GM19239 (cell line): Measurements from ENCODE around the gene AGBL3.
"Not testable (repeated sequence)": the region's sequence is repeated elsewhere in the genome, so short reads cannot be mapped to it uniquely, and the experiment has no call there.

ENCODE experiments used
- DNase-seq: peaks from one replicate; pipeline ENCODE4 v3.0.0; 2011; ENCODE audit warnings: low spot score; ENCODE audit not compliant: insufficient read length
- FAIRE-seq: peaks from 2 replicates; lab custom pipeline; 2011; peaks lifted over from hg19 to GRCh38; lab: Jason Lieb, UNC

The AGBL3 gene

DNA sequence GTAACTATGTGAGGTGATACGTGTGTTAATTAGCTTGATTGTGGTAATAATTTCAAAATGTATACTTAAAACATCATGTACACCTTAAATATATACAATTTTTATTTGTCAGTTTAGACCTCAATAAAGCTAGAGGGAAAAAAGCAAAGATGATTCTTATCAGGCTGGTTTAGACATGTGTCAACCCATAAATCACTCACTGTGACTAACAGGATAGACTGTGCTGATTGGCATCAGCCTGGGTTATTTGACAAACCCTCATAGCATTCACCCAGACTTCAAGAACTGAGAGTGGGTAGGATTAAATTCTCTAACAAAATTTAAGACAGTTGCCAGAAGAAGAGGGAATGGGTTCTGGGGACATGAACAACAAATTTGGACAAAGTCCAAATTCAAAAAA lies 87.8 kb downstream of the AGBL3 start:
- DNase-seq (no peak), FAIRE-seq (no peak)

- DNase-seq (no peak), FAIRE-seq (no peak)
Observed at GRCh38 chr7:135074531-135074930, 88.2 kb downstream of the AGBL3 start.

DNA sequence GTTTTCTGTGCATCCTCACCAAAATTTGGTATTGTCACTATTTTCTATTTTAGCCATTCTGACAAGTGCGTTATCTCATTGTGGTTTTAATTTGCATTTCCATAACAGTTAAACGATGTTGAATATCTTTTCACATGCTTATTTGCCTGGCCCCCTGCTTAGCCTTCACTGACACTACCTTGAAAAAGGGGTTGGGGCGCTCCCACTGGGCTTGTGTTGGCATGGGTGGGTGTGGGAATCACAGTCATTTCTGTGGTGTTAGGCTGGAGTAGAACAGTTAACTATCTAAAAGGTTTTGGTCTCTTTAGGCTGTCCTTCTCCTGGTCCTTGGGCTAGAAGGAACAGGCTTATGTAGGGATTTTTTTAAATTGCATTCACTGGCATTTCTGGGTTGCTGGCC lies 89.4 kb downstream of the AGBL3 start:
- no peak for FAIRE-seq
- DNase-seq = no peak

GRCh38 chr7:135076882-135077281 lies 90.6 kb downstream of the AGBL3 start:
- no peak for FAIRE-seq

DNA sequence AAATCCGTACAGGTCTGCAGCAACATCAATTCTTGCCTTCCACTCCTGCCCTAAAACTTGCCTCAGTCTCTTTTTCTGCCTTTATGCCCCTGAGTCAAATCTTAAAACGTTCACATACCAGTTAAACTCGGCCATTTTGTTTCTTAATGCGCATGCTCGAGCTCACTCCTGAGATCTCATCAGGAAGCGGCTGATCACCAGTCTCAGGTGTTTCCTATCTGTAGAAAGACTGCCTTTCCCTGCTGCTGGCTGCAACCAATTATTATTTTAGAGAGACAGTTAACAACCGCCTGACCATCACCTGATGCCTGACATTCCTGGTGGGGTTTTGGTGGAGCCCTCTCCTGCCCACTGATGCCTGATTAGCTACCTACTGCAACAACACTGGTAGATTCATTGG lies 91.3 kb downstream of the AGBL3 start:
- no peak for FAIRE-seq
- no peak for DNase-seq

More at GRCh38 chr7:135076882-135077281, 90.6 kb downstream of the AGBL3 start:
- DNase-seq = no peak

GRCh38 chr7:135078051-135078450 lies 91.7 kb downstream of the AGBL3 start:
- DNase-seq (no peak), FAIRE-seq (no peak)

DNA sequence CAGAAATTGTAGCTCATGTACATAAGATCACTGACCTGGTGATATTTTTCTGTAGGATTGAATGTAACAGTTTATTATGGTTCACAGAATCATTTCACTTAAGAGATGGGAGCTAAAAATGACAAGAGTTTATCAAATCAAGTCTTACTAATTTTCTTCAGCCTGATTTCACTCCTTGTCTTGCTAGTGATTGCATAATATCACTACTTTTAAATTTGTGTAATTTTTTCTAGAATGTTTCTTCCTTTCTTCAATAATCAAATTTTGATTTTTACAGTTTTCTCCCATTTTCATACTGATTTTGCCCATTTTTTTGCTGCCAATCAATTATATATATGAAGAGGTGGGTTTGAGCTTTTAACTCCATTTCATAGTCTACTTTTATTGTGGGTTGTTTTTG lies 92.8 kb downstream of the AGBL3 start:
- no peak for FAIRE-seq
- no peak for DNase-seq

GRCh38 chr7:135083005-135083404 lies 96.7 kb downstream of the AGBL3 start:
- no peak for DNase-seq
- FAIRE-seq = no peak

GRCh38 chr7:135088566-135088965 lies 102.3 kb downstream of the AGBL3 start:
- DNase-seq (no peak), FAIRE-seq (peak; percentile 54)

- no peak for DNase-seq
- no peak for FAIRE-seq
Observed at GRCh38 chr7:135091717-135092116, 105.4 kb downstream of the AGBL3 start.

- DNase-seq = no peak
- peak; percentile 61 for FAIRE-seq
Observed at GRCh38 chr7:135094472-135095237, 108.3 kb downstream of the AGBL3 start.

- FAIRE-seq (no peak), DNase-seq (no peak)
Observed at GRCh38 chr7:135095450-135095849, 109.1 kb downstream of the AGBL3 start.

GRCh38 chr7:135098391-135098790 lies 112.1 kb downstream of the AGBL3 start:
- DNase-seq = no peak

DNA sequence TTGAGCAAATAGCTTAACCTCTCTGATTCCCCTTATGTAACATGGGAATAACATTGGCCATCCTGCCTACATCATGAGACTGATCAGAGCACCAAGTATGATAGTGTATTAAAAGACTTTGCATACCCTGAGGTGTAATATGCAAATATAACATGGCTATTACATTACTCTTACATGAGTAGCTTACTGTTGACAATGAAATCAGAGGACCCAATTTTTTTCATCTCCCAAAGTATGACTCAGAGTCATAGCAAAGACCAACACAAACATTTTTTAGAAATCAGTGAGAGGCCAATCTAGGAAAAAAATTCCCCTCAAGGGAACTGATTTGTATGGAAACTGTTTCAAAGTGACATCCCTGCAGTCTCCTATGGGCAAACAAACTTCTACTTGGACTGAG lies 114.5 kb downstream of the AGBL3 start:
- FAIRE-seq (no peak), DNase-seq (no peak)

More at GRCh38 chr7:135098391-135098790, 112.1 kb downstream of the AGBL3 start:
- FAIRE-seq = no peak

- FAIRE-seq (peak; percentile 82), DNase-seq (no peak)
Observed at GRCh38 chr7:135102372-135102771, 116.1 kb downstream of the AGBL3 start.

DNA sequence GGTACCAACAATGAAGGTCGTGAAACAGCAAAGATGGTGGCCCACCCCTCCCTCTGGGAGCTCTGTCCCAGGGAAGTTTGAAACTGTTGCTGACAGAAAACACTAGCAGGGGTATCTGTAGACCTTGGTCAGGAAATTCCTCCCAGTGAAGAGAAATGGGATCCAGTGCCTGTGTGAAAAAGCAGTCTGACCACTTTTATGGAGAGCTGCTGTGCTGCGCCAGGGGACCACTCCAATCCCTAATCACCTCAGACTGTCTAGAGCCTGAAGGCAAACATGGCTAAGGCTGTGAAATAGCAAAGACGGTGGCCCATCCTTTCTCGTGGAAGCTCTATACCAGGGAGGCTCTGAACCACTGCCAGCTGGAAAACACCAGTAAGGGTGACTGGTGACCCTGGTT lies 123.3 kb downstream of the AGBL3 start:
- no peak for FAIRE-seq
- DNase-seq = no peak

DNA sequence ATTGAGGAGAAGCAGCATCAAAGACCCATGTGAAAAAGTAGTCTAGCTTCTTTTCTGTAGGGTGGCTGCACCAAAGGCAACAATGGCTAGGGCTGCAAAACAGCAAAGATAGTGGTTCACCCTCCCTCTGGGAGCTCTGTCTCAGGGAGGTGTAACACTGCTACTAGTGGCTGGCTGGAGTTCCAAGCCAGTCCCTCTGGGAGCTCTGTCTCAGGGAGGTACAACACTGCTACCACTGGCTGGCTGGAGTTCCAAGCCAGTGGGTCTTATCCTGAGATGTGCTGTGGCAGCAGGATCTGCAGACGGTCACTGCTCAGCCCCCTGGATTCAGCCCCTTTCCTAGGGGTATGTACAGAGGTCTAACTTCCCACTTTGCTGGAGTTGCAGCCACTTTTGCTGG lies 123.7 kb downstream of the AGBL3 start:
- DNase-seq (no peak), FAIRE-seq (no peak)

GRCh38 chr7:135111379-135111778 lies 125.1 kb downstream of the AGBL3 start:
- FAIRE-seq = peak; percentile 35

DNA sequence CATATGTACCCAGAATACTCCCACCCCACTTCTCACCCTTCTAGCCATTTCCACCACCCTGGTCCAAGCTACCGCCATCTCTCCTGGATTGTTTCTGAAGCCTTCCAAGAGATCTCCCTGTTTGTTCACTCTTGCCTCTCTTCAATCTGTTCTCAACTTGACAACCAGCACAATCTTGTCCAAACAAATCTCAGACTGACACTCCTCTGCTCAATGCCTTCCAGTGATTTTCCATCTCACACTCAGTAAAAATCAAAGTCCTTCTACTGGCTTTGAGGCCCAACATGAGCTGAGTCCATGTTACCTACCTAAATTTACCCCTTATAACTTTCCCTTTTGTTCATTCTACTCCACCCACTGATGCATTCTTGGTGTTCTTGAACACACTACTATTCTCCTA lies 128.3 kb downstream of the AGBL3 start:
- DNase-seq = no peak
- FAIRE-seq = peak; percentile 48

More at GRCh38 chr7:135111379-135111778, 125.1 kb downstream of the AGBL3 start:
- no peak for DNase-seq

DNA sequence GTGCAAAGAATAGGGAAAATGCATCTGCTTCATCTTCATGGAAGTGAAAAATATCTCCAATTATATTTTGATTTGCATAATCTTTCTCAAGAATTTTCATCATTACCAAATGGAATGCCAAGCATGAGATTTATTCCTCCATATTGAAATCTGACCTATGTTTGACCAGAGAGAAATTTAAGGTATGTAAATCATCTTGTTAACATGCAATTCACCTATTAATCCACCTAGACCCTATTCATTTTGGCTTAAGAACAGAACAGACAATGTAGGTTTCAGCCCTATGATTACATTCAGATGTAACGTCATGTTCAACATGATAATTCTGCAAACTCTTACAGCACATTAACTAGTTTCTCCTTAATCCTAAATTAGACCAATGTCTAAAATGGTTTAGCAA lies 130.8 kb downstream of the AGBL3 start:
- no peak for DNase-seq
- no peak for FAIRE-seq

DNA sequence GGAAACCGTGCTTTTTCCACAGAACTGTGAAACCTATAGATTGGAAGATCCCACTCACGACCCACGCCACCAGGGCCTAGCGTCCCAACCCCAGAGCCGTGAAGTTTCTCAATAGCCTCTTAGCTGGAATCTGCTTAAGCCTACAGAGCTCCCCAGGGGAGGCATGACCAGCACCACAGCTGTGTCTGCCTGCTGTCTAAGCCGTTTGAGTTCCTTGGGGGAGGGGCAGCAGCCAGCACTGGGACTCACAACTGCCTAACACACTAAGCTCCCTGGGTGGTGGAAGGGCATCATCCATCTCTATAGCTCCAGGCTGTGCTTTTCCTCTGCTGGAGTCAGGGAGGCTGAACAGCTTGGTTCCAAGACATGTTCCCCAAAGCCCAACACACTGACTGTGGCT lies 135.6 kb downstream of the AGBL3 start:
- DNase-seq (no peak), FAIRE-seq (no peak)

GRCh38 chr7:135124631-135125030 lies 138.3 kb downstream of the AGBL3 start:
- FAIRE-seq, DNase-seq: not testable (repeated sequence)
